Endothelial cell of umbilical vein (primary cell): ENCODE results near the gene ITPR2.

ENCODE experiments used
- CTCF ChIP-seq, 2 donors: IDR thresholded peaks; 1 replicate in 1 of 2; 2 replicates in 1 of 2; pipeline ENCODE4 v1.5.1; 2011; ENCODE audit warnings: low read length in 2 of 2, mild to moderate bottlenecking in 2 of 2, moderate library complexity in 2 of 2, control low read depth in 1 of 2, inconsistent platforms in 1 of 2, low read depth in 1 of 2; ENCODE audit not compliant: insufficient read depth in 1 of 2; ENCODE audit errors: extremely low read depth in 1 of 2
- EZH2 ChIP-seq: IDR thresholded peaks from 2 replicates; pipeline ENCODE4 v1.6.1; 2012; ENCODE audit warnings: borderline replicate concordance, low read depth, mild to moderate bottlenecking, moderate library complexity, low read length, inconsistent platforms; ENCODE audit not compliant: severe bottlenecking
- FOS ChIP-seq: IDR thresholded peaks from 2 replicates; pipeline ENCODE4 v1.6.1; 2011; ENCODE audit warnings: mild to moderate bottlenecking, low read length, moderate library complexity, borderline replicate concordance; ENCODE audit not compliant: insufficient read depth
- MAX ChIP-seq: IDR thresholded peaks from 2 replicates; pipeline ENCODE4 v1.6.1; 2011; ENCODE audit not compliant: insufficient read depth, insufficient read length
- MYC ChIP-seq: IDR thresholded peaks from one replicate; pipeline ENCODE4 v1.6.1; 2011; ENCODE audit warnings: mild to moderate bottlenecking, low read depth, low read length
- POLR2A ChIP-seq: IDR thresholded peaks from 2 replicates; pipeline ENCODE4 v1.6.1; 2012; ENCODE audit warnings: low read depth, mild to moderate bottlenecking, control low read depth, low read length
- POLR2AphosphoS5 ChIP-seq: IDR thresholded peaks from 2 replicates; pipeline ENCODE4 v1.6.1; 2012; ENCODE audit warnings: low read depth, mild to moderate bottlenecking, control low read depth, low read length, moderate library complexity; ENCODE audit not compliant: insufficient read depth

DNA sequence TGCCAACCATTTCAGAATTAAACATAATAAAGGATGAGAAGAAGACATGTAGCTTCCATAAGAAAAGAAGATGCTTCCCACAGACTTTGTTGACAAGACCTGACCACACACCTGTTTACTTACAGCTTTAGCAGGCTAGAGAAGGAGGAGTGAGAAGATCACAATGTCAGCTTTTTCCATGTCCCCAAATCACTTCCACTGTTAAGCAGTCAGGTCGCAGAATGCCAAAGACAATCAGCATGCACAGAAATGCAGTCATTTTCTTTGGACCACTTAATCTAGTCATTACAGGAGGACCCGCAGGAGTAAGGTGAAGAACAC is 322.7 kb downstream of the ITPR2 start:
- TF ChIP-seq POLR2A (no peak), EZH2 (no peak), CTCF (IDR thresholded peaks at IDR 0.05; ENCODE audit: extremely low read depth in 1 of 2, insufficient read depth in 1 of 2, low read depth in 1 of 2, low read length in 2 of 2) (no peak), FOS (no peak), POLR2AphosphoS5 (no peak), MYC (no peak), MAX (no peak)
